B cell (primary cell): ENCODE measurements around the gene HTRA3. TPM values are rescaled to one million over a fixed set of nuclear protein-coding genes. Genes with fewer than 3 reads are reported as not detected.

Experiments
- ATAC-seq: fragments of 200-7000 bp; cut with Tn5 transposase; one replicate; pipeline ENCODE4 v1.10.0; 2021; ENCODE audit warnings: low read depth, mild to moderate bottlenecking, moderate number of reproducible peaks, moderate library complexity
- CTCF ChIA-PET: fragments of 350-600 bp; sonication (Branson Sonifier 250); formaldehyde crosslinking; loops from one replicate; lab custom pipeline; 2021; ENCODE audit warnings: antibody characterized with exemption, inconsistent platforms; lab: Charles Lee
- POLR2A ChIA-PET: fragments of 350-600 bp; sonication (Branson Sonifier 250); formaldehyde crosslinking; loops from one replicate; lab custom pipeline; 2021; ENCODE audit warnings: antibody characterized with exemption; lab: Charles Lee
- DNase-seq: peaks from one replicate; pipeline ENCODE4 v3.0.0; 2013
- H2AFZ ChIP-seq: 2 replicates; pipeline ENCODE4 v1.6.1; 2012; ENCODE audit warnings: mild to moderate bottlenecking, low read depth, low read length; ENCODE audit not compliant: insufficient read depth, poor library complexity, severe bottlenecking
- H3K27ac ChIP-seq, 2 donors: 1 replicate in 1 of 2; 2 replicates in 1 of 2; pipeline ENCODE4 v1.5.1; 2012 to 2013; ENCODE audit warnings: low read length in 2 of 2, mild to moderate bottlenecking in 2 of 2, moderate library complexity in 1 of 2
- H3K27me3 ChIP-seq, 4 experiments: fragments of 200-600 bp in 1 of 4; sonication (generic) in 1 of 4; replicated peaks in 1 of 4; 1 replicate in 2 of 4; 2 replicates in 2 of 4; pipeline versions ENCODE4 v1.6.1 to v1.7.0; 2013 to 2016; ENCODE audit warnings: low read length in 3 of 4, mild to moderate bottlenecking in 2 of 4, mixed read lengths in 1 of 4, moderate library complexity in 1 of 4; ENCODE audit not compliant: insufficient read depth in 4 of 4, control insufficient read depth in 3 of 4; ENCODE audit errors: control extremely low read depth in 1 of 4
- H3K36me3 ChIP-seq, 2 experiments: replicated peaks in 1 of 2; 1 replicate in 1 of 2; 2 replicates in 1 of 2; pipeline versions ENCODE4 v1.6.1 to v1.7.1; 2013; ENCODE audit warnings: low read length in 1 of 2; ENCODE audit not compliant: insufficient read depth in 2 of 2, control insufficient read depth in 1 of 2; ENCODE audit errors: control extremely low read depth in 1 of 2, extremely low read depth in 1 of 2
- H3K4me1 ChIP-seq, 2 donors: fragments of 200-600 bp in 1 of 2; sonication (generic) in 1 of 2; 1 replicate in 1 of 2; 2 replicates in 1 of 2; pipeline versions ENCODE4 v1.5.1 to v1.6.1; 2013 to 2017; ENCODE audit warnings: low read length in 2 of 2; ENCODE audit not compliant: control insufficient read depth in 2 of 2, insufficient read depth in 2 of 2
- H3K4me2 ChIP-seq: replicated peaks from 2 replicates; pipeline ENCODE3; 2012; ENCODE audit warnings: mild to moderate bottlenecking, low read depth, low read length; ENCODE audit not compliant: poor library complexity, severe bottlenecking
- H3K4me3 ChIP-seq, 5 experiments: fragments of 200-600 bp in 1 of 5; sonication (generic) in 1 of 5; 1 replicate in 3 of 5; 2 replicates in 2 of 5; pipeline versions ENCODE4 v1.5.1 to v1.7.0; 2011 to 2016; ENCODE audit warnings: low read length in 4 of 5, mild to moderate bottlenecking in 4 of 5, low read depth in 2 of 5, control low read depth in 1 of 5, moderate library complexity in 1 of 5; ENCODE audit not compliant: insufficient read depth in 1 of 5; ENCODE audit errors: control extremely low read depth in 1 of 5, extremely low read depth in 1 of 5
- H3K79me2 ChIP-seq: fragments of 200-600 bp; sonication (generic); one replicate; pipeline ENCODE4 v1.6.0; 2016; ENCODE audit warnings: low read length; ENCODE audit not compliant: control insufficient read depth, insufficient read depth
- H3K9ac ChIP-seq: fragments of 200-600 bp; sonication (generic); 2 replicates; pipeline ENCODE4 v1.6.1; 2017; ENCODE audit warnings: mild to moderate bottlenecking, low read length, moderate library complexity
- H3K9me3 ChIP-seq, 3 donors: one replicate each; pipeline versions ENCODE4 v1.6.1 to v1.7.1; 2013; ENCODE audit warnings: low read length in 2 of 3; ENCODE audit not compliant: control insufficient read depth in 2 of 3, insufficient read depth in 1 of 3; ENCODE audit errors: control extremely low read depth in 1 of 3
- H4K20me1 ChIP-seq: 2 replicates; pipeline ENCODE4 v1.6.0; 2012; ENCODE audit warnings: mild to moderate bottlenecking, low read length; ENCODE audit not compliant: insufficient read depth, control insufficient read depth, poor library complexity, severe bottlenecking
- H3K27ac Mint-ChIP-seq: one replicate; pipeline ENCODE4 v1.8.0; 2021; ENCODE audit warnings: mixed read lengths
- H3K27me3 Mint-ChIP-seq: one replicate; pipeline ENCODE4 v1.8.0; 2021; ENCODE audit warnings: mixed read lengths
- H3K4me1 Mint-ChIP-seq: one replicate; pipeline ENCODE4 v1.8.0; 2021; ENCODE audit warnings: mixed read lengths
- H3K4me3 Mint-ChIP-seq: one replicate; pipeline ENCODE4 v1.8.0; 2021; ENCODE audit warnings: mixed read lengths
- H3K9me3 Mint-ChIP-seq: one replicate; pipeline ENCODE4 v1.8.0; 2022; ENCODE audit warnings: mixed read lengths; ENCODE audit not compliant: insufficient read depth
- CTCF ChIP-seq: fragments of 200-600 bp; IDR thresholded peaks from one replicate; pipeline ENCODE4 v1.8.0; 2022; ENCODE audit warnings: antibody characterized with exemption, mild to moderate bottlenecking
- EZH2 ChIP-seq: IDR thresholded peaks from 2 replicates; pipeline ENCODE4 v1.6.1; 2012; ENCODE audit warnings: borderline replicate concordance, low read depth, mild to moderate bottlenecking, moderate library complexity, low read length; ENCODE audit not compliant: insufficient read depth, poor library complexity, severe bottlenecking
- WGBS: methylation state at CpG from one replicate; pipeline ENCODE4 v1.1.5; 2013; ENCODE audit warnings: missing lambda C conversion rate; ENCODE audit not compliant: insufficient coverage; 5-methylcytosine and 5-hydroxymethylcytosine counted together
- intact Hi-C: fragments of 100-400 bp; cut with micrococcal nuclease; formaldehyde crosslinking; loops from one replicate; pipeline ENCODE4 v1.10.0; 2022
- polyA plus RNA-seq: library from polyadenylated mRNA; depleted of rRNA; stranded (reverse); fragments of >200 nt; gene quantifications from 2 replicates; pipeline ENCODE4 v1.2.3, GENCODE V29; 2012
- total RNA-seq, 2 donors: library from RNA; stranded (reverse); fragments of 120-200 nt in 1 of 2; gene quantifications; 1 replicate in 1 of 2; 2 replicates in 1 of 2; pipeline versions ENCODE4 v1.2.3 to v1.2.4, GENCODE V29; 2013 to 2022

Gene HTRA3
- total and polyA plus RNA-seq, 2 donors (not counting 1 experiment from before 2014, with no cell fraction given), result not detected

DNA sequence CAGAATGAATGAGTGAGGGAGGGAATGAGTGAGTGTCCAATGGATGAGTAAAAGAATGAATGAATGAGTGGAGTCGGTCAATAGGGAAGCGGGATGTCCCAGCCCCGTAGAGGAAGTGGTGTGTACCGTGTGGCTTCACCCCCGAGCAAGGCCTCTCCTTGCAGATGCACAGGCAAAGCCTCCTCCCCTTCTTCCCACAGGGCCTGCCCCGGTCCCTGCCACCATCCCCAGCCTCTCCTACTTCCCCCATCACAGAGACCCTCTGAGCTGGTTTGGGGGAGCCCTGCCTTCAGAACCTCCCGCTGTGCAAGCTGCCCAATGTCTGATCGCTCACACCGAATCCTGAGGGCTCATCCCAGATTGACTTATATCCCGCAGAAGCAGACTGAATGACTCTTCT is 13.6 kb downstream of the HTRA3 start:
- H3K4me3 ChIP-seq, result no peak overlapping the region
- no peaks in the 10 kb centered on the region for H3K4me1 Mint-ChIP-seq
- ATAC-seq, result no peak
- no peak for TF ChIP-seq CTCF
- H3K4me2 ChIP-seq, result no peak overlapping the region
- no peak overlapping the region for H3K27ac Mint-ChIP-seq
- H3K27ac ChIP-seq, result no peak overlapping the region
- H4K20me1 ChIP-seq, result no peaks in the 10 kb centered on the region
- intact Hi-C loops, result no loop called here
- no peak overlapping the region for H3K9ac ChIP-seq
- CTCF ChIA-PET, result no interaction called here
- no peaks in the 10 kb centered on the region for H3K36me3 ChIP-seq
- H2AFZ ChIP-seq, result no peak overlapping the region
- DNase-seq, result no peak
- H3K79me2 ChIP-seq, result no peaks in the 10 kb centered on the region
- POLR2A ChIA-PET, result no interaction called here
- H3K4me1 ChIP-seq, result no peaks in the 10 kb centered on the region
- no peak overlapping the region for H3K4me3 Mint-ChIP-seq
- H3K27me3 Mint-ChIP-seq, result no peaks in the 10 kb centered on the region
- H3K9me3 Mint-ChIP-seq, result no peaks in the 10 kb centered on the region
- H3K9me3 ChIP-seq, result no peaks in the 10 kb centered on the region
- H3K27me3 ChIP-seq, result no peaks in the 10 kb centered on the region
- 67% methylated on average over 6 of the region's 10 CpGs for WGBS

GRCh38 chr4:8283631-8284121 is 14.1 kb downstream of the HTRA3 start:
- no peaks in the 10 kb centered on the region for H3K9me3 ChIP-seq
- Mint-ChIP-seq H3K27ac (no peak overlapping the region), H3K4me1 (no peaks in the 10 kb centered on the region), H3K9me3 (no peaks in the 10 kb centered on the region), H3K4me3 (no peak overlapping the region), H3K27me3 (no peaks in the 10 kb centered on the region)
- ChIA-PET POLR2A (no interaction called here), CTCF (no interaction called here)
- H3K4me2 ChIP-seq, result no peak overlapping the region
- DNase-seq, result no peak
- no peak for ATAC-seq
- no peaks in the 10 kb centered on the region for H3K4me1 ChIP-seq
- H3K79me2 ChIP-seq, result no peaks in the 10 kb centered on the region
- intact Hi-C loops, result no loop called here
- no peak overlapping the region for H3K4me3 ChIP-seq
- TF ChIP-seq CTCF (no peak), EZH2 (no peak)
- WGBS, result 91% methylated on average over 20 of the region's 20 CpGs
- no peaks in the 10 kb centered on the region for H3K36me3 ChIP-seq
- no peaks in the 10 kb centered on the region for H4K20me1 ChIP-seq
- H2AFZ ChIP-seq, result no peak overlapping the region
- H3K27ac ChIP-seq, result no peak overlapping the region
- H3K9ac ChIP-seq, result no peak overlapping the region
- H3K27me3 ChIP-seq, result no peaks in the 10 kb centered on the region
